ENCODE results near the gene IQCF5. TPM values are rescaled to one million over a fixed set of nuclear protein-coding genes. Genes with fewer than 3 reads are reported as not detected.

IQCF5 gene
- total RNA-seq, 4 donors from 2014 or later, result not detected

GRCh38 chr3:51830345-51830744 is 45.1 kb downstream of the IQCF5 start:
- no peak for DNase-seq (ENCODE audit: low spot score in 2 of 2)
- Histone ChIP-seq H3K27me3 (no peaks in the 10 kb centered on the region), H3K27ac (no peak overlapping the region), H3K4me1 (no peaks in the 10 kb centered on the region), H3K36me3 (no peaks in the 10 kb centered on the region), H3K9me3 (peaks cover 0 to 28% (median 0%) of the 10 kb centered on the region in 4 donors), H3K4me3 (no peak overlapping the region)
- 96 to 97% methylated on average over 11 to 13 of the region's 13 CpGs for WGBS, 2 donors
- TF ChIP-seq POLR2A (IDR thresholded peaks at IDR 0.05), result no peak
- TF ChIP-seq CTCF (IDR thresholded peaks at IDR 0.05), result no peak
- no peak for TF ChIP-seq EP300 (IDR thresholded peaks at IDR 0.05)

- peaks cover 0 to 28% (median 0%) of the 10 kb centered on the region in 4 donors for H3K9me3 ChIP-seq
- H3K27me3 ChIP-seq, result no peaks in the 10 kb centered on the region
- TF ChIP-seq EP300 (IDR thresholded peaks at IDR 0.05) (no peak), POLR2A (IDR thresholded peaks at IDR 0.05) (no peak)
- WGBS, 2 donors, result 69 to 86% methylated on average over 1 of the region's 1 CpG
- H3K27ac ChIP-seq, result no peak overlapping the region
- no peaks in the 10 kb centered on the region for H3K4me1 ChIP-seq
- H3K36me3 ChIP-seq, result no peaks in the 10 kb centered on the region
- DNase-seq (ENCODE audit: low spot score in 2 of 2), result no peak
- H3K4me3 ChIP-seq, result no peak overlapping the region
These were observed 47.1 kb downstream of the IQCF5 start for GRCh38 chr3:51828297-51828696.

Small RNA genes lying within 50 kb of the gene (small RNA-seq; reads per million reads assigned to genes)
- not detected for gene RN7SL504P

Other genes with a start within 250 kb of the IQCF5 start
- 10 to 100 TPM; 68.8 to 80.0 (median 73.2) TPM for gene TEX264, start 204.3 kb downstream of the IQCF5 start, total RNA-seq
- 1 to 10 TPM in 2 of 4 donors, under 1 TPM in 2; 0.59 to 2.6 (median 0.91) TPM for gene GRM2, start 168.5 kb downstream of the IQCF5 start, total RNA-seq
- gene IQCF6, start 96.4 kb downstream of the IQCF5 start, total RNA-seq, result not detected
- gene IQCF2, start 14.0 kb downstream of the IQCF5 start, total RNA-seq, result not detected
- not detected for gene IQCF1, start 27.8 kb upstream of the IQCF5 start, total RNA-seq
- gene RRP9, start 66.3 kb upstream of the IQCF5 start, total RNA-seq, result 10 to 100 TPM; 14.9 to 32.9 (median 21.3) TPM
- gene PARP3, start 66.8 kb upstream of the IQCF5 start, total RNA-seq, result 10 to 100 TPM; 19.9 to 55.9 (median 40.6) TPM
- 1 to 10 TPM in 1 of 4 donors, under 1 TPM in 1, not detected in 2; 0.87 to 1.0 TPM for gene GPR62, start 79.8 kb upstream of the IQCF5 start, total RNA-seq
- 1,000 to 10,000 TPM in 2 of 4 donors, 100 to 1,000 TPM in 2; 838 to 1,216 (median 1,000) TPM for gene PCBP4, start 91.9 kb upstream of the IQCF5 start, total RNA-seq
- gene ABHD14B, start 98.4 kb upstream of the IQCF5 start, total RNA-seq, result 10 to 100 TPM; 37.5 to 61.4 (median 50.0) TPM
- 10 to 100 TPM; 20.1 to 52.7 (median 22.6) TPM for gene ABHD14A, start 99.5 kb upstream of the IQCF5 start, total RNA-seq
- 10 to 100 TPM; 32.2 to 61.0 (median 45.6) TPM for gene ACY1, start 107.9 kb upstream of the IQCF5 start, total RNA-seq
- 1,000 to 10,000 TPM in 3 of 4 donors, 100 to 1,000 TPM in 1; 809 to 1,472 (median 1,336) TPM for gene RPL29, start 120.3 kb upstream of the IQCF5 start, total RNA-seq
- 10 to 100 TPM in 3 of 4 donors, 1 to 10 TPM in 1; 8.1 to 15.0 (median 11.5) TPM for gene DUSP7, start 181.0 kb upstream of the IQCF5 start, total RNA-seq

Data from tibial nerve (tissue), 4 donors.